Prostate gland (tissue), 2 donors: ENCODE data around the gene FAM114A1. TPM values are rescaled to one million over a fixed set of nuclear protein-coding genes. Genes with fewer than 3 reads are reported as not detected.

Source experiments
- DNase-seq: peaks from one replicate; pipeline ENCODE4 v3.0.0-alpha.2; 2019; ENCODE audit warnings: low spot score
- H3K27ac ChIP-seq, 2 donors: fragments of 200-600 bp; sonication (generic); 2 replicates each; pipeline ENCODE4 v1.5.1; 2017 to 2019
- H3K27me3 ChIP-seq: fragments of 200-600 bp; sonication (generic); replicated peaks from 2 replicates; pipeline ENCODE4 v1.5.1; 2019; ENCODE audit not compliant: insufficient read depth
- H3K36me3 ChIP-seq, 2 donors: fragments of 200-600 bp; sonication (generic); 1 replicate in 1 of 2; 2 replicates in 1 of 2; pipeline versions ENCODE4 v1.5.1 to v1.8.1; 2017 to 2019
- H3K4me1 ChIP-seq: fragments of 200-600 bp; sonication (generic); replicated peaks from 2 replicates; pipeline ENCODE4 v1.5.1; 2019
- H3K4me3 ChIP-seq, 2 donors: fragments of 200-600 bp; sonication (generic); 2 replicates each; pipeline ENCODE4 v1.5.1; 2017 to 2019
- H3K9me3 ChIP-seq: fragments of 200-600 bp; sonication (generic); 2 replicates; pipeline ENCODE4 v1.5.1; 2017
- POLR2A ChIP-seq: fragments of 450-650 bp; IDR thresholded peaks from one replicate; pipeline ENCODE4 v1.6.1; 2016; ENCODE audit warnings: antibody characterized with exemption, mild to moderate bottlenecking
- POLR2AphosphoS5 ChIP-seq: sonication (generic); formaldehyde crosslinking; IDR thresholded peaks from one replicate; pipeline ENCODE4 v1.6.1; 2017; ENCODE audit warnings: antibody characterized with exemption
- WGBS: methylation state at CpG from one replicate; pipeline ENCODE4 v1.1.5; 2018; 5-methylcytosine and 5-hydroxymethylcytosine counted together
- intact Hi-C: fragments of 100-400 bp; cut with DNase I; formaldehyde crosslinking; loops from one replicate; pipeline ENCODE4 v1.14.2; 2022
- total RNA-seq, 2 donors: library from RNA; depleted of rRNA; stranded (reverse); fragments of >200 nt; gene quantifications; one replicate each; pipeline ENCODE4 v1.1.0, GENCODE V29; 2016
- TF ChIP-seq, protein P1 (sequence below), 4 experiments: fragments of 200-600 bp in 2 of 4; fragments of 450-650 bp in 2 of 4; sonication (generic) in 2 of 4; IDR thresholded peaks; 1 replicate in 3 of 4; 2 replicates in 1 of 4; pipeline ENCODE4 v1.5.1; 2016 to 2019; ENCODE audit warnings: antibody characterized with exemption in 4 of 4, mild to moderate bottlenecking in 2 of 4, moderate library complexity in 2 of 4

Gene FAM114A1
- total RNA-seq, 2 donors from 2014 or later: 117 to 118 TPM

DNA sequence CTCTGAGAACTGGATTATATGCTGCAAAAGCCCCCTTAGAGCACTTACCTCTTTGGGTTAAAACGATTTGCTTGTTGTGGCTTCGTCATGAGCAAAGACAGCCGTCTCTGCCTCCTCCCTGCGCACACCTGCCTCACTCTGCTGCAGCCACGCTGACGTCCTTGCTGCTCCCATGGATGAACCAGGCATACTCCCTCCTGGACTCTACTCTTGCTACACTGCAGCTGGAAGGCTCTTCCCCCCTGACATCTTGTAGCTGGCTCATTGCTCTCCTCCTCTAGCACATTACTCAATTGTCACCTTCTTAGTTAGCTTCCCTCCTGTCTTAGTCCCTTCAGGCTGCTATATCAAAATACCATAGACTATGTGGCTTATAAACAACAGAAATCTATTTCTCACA is 59.3 kb downstream of the FAM114A1 start:
- intact Hi-C loops: no loop called here
- TF ChIP-seq POLR2AphosphoS5 (no peak), POLR2A (no peak)
- TF ChIP-seq, protein P1, sequence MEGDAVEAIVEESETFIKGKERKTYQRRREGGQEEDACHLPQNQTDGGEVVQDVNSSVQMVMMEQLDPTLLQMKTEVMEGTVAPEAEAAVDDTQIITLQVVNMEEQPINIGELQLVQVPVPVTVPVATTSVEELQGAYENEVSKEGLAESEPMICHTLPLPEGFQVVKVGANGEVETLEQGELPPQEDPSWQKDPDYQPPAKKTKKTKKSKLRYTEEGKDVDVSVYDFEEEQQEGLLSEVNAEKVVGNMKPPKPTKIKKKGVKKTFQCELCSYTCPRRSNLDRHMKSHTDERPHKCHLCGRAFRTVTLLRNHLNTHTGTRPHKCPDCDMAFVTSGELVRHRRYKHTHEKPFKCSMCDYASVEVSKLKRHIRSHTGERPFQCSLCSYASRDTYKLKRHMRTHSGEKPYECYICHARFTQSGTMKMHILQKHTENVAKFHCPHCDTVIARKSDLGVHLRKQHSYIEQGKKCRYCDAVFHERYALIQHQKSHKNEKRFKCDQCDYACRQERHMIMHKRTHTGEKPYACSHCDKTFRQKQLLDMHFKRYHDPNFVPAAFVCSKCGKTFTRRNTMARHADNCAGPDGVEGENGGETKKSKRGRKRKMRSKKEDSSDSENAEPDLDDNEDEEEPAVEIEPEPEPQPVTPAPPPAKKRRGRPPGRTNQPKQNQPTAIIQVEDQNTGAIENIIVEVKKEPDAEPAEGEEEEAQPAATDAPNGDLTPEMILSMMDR (IDR thresholded peaks at IDR 0.05): no peak
- 77% methylated on average over 6 of the region's 6 CpGs for WGBS
- no peaks in the 10 kb centered on the region for H3K9me3 ChIP-seq
- no peak for DNase-seq
- H3K27ac ChIP-seq: no peak overlapping the region
- H3K4me3 ChIP-seq: no peak overlapping the region
- no peaks in the 10 kb centered on the region for H3K4me1 ChIP-seq
- H3K36me3 ChIP-seq: peaks cover 4 to 12% of the 10 kb centered on the region in 2 donors
- H3K27me3 ChIP-seq: no peaks in the 10 kb centered on the region

DNA sequence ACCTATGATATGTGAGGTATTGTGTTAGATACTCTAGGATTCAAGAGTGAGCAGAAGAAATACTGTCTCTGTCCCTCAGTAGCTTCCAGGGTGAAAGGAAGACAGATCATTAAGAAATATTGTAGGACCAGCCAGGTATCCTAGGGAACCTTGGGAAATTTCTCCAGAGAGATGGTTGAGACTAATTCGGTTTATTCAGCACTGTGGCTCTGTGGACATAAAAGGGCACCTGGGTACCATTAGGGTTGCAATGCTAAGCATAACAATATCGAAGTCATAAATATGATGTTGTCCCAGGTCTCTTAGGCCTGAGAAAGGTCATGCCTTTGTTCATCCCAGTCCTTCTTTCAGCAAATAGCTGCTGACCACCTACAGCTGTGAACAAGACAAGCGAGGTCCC is 61.0 kb downstream of the FAM114A1 start:
- DNase-seq: no peak
- TF ChIP-seq POLR2A (no peak), POLR2AphosphoS5 (no peak)
- TF ChIP-seq, protein P1 (IDR thresholded peaks at IDR 0.05): no peak
- Histone ChIP-seq H3K36me3 (peaks cover 8 to 24% of the 10 kb centered on the region in 2 donors), H3K4me1 (no peaks in the 10 kb centered on the region), H3K9me3 (no peaks in the 10 kb centered on the region), H3K4me3 (no peak overlapping the region), H3K27me3 (no peaks in the 10 kb centered on the region), H3K27ac (no peak overlapping the region)
- 100% methylated on average over 3 of the region's 3 CpGs for WGBS
- intact Hi-C loops: no loop called here

DNA sequence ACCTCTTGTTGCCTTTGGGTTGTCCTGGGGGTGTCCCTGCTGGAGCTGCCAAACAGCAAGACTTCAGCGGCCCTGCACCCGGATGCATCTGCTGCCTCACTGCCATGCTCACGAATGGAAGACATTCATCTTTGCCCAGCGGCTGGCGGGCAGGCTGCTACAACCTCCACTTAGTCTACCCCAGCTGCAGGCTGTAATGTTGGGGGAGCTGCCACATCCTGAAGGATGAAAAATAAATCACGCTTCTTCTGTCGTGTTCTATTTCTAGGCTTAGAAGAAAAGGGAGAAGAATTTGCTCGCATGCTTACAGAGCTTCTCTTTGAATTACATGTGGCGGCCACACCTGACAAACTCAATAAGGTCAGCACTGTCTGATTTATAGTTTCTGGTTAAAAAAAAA is 61.4 kb downstream of the FAM114A1 start:
- no peak overlapping the region for H3K27ac ChIP-seq
- no peak for DNase-seq
- TF ChIP-seq, protein P1 (IDR thresholded peaks at IDR 0.05): no peak
- TF ChIP-seq POLR2A: no peak
- TF ChIP-seq POLR2AphosphoS5: no peak
- no peak overlapping the region for H3K4me3 ChIP-seq
- peaks cover 8 to 24% of the 10 kb centered on the region in 2 donors for H3K36me3 ChIP-seq
- intact Hi-C loops: no loop called here
- H3K9me3 ChIP-seq: no peaks in the 10 kb centered on the region
- whole genome bisulfite sequencing: 87% methylated on average over 9 of the region's 9 CpGs
- H3K4me1 ChIP-seq: no peaks in the 10 kb centered on the region
- H3K27me3 ChIP-seq: no peaks in the 10 kb centered on the region

DNA sequence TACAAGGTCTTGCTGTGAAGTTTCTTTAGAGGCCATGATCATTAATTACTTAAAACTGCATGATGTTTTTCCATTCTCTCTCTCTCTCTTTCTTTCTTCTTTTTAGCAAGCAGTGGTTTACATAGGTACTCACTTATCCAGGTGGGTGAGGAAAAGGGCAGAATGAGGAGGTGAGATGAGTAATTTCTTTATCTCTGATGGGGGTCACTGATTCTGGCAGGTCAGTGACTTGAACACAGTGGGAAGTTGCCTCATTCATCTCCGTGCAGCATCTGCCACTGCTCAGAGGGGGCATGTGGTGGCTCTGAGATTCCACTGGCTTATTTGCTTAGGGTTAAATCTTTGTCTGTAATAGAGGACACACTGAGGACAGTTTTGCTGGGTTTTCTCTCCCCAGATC is 62.6 kb downstream of the FAM114A1 start:
- Histone ChIP-seq H3K4me3 (no peak overlapping the region), H3K36me3 (peaks cover 8 to 24% of the 10 kb centered on the region in 2 donors), H3K27me3 (no peaks in the 10 kb centered on the region), H3K27ac (no peak overlapping the region), H3K9me3 (no peaks in the 10 kb centered on the region), H3K4me1 (no peaks in the 10 kb centered on the region)
- intact Hi-C loops: no loop called here
- TF ChIP-seq, protein P1 (IDR thresholded peaks at IDR 0.05): no peak
- TF ChIP-seq POLR2AphosphoS5: no peak
- TF ChIP-seq POLR2A: no peak
- 67% methylated on average over 1 of the region's 1 CpG for WGBS
- no peak for DNase-seq

DNA sequence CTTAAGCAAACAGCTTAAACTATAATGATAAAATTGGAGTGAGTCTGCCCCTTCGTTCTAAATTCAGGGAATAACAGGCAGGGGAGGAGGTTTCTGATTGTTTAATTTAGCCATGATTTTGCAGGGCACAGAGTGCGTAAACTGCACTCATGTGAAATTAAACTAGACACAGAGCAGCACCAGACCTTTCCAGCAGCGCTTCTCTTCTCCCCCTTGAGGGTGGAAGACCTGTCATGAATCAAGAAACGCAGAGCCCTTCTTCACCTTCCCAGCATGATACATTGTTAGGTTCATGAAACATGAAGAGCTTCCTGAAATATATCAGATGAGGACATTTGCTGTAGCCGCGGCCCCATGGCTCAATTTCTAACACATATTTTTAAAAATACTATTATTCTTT is 63.1 kb downstream of the FAM114A1 start:
- H3K9me3 ChIP-seq: no peaks in the 10 kb centered on the region
- H3K36me3 ChIP-seq: peaks cover 8 to 24% of the 10 kb centered on the region in 2 donors
- no peak for TF ChIP-seq POLR2A
- TF ChIP-seq POLR2AphosphoS5: no peak
- TF ChIP-seq, protein P1 (IDR thresholded peaks at IDR 0.05): no peak
- H3K4me3 ChIP-seq: no peak overlapping the region
- H3K27ac ChIP-seq: no peak overlapping the region
- no peak for DNase-seq
- H3K4me1 ChIP-seq: no peaks in the 10 kb centered on the region
- WGBS: 80% methylated on average over 6 of the region's 6 CpGs
- H3K27me3 ChIP-seq: no peaks in the 10 kb centered on the region
- intact Hi-C loops: no loop called here
